GM21786 (cell line): Measurements from ENCODE around the gene ALOXE3.
"Not testable (repeated sequence)": the region's sequence is repeated elsewhere in the genome, so short reads cannot be mapped to it uniquely, and the experiment has no call there.

ENCODE experiments used
- ATAC-seq: cut with Tn5 transposase; IDR thresholded peaks from one replicate; pipeline ENCODE4 v1.9.1; 2021; ENCODE audit not compliant: unreplicated experiment

Gene ALOXE3

GRCh38 chr17:8100763-8101162 lies 17.6 kb downstream of the ALOXE3 start:
- ATAC-seq: no peak

GRCh38 chr17:8100111-8100510 lies 18.2 kb downstream of the ALOXE3 start:
- ATAC-seq: no peak

- no peak for ATAC-seq
These were observed 21.8 kb downstream of the ALOXE3 start for GRCh38 chr17:8096541-8096940.

GRCh38 chr17:8095361-8095760 lies 23.0 kb downstream of the ALOXE3 start:
- ATAC-seq: no peak

- no peak for ATAC-seq
These were observed 27.2 kb downstream of the ALOXE3 start for GRCh38 chr17:8091033-8091687.

GRCh38 chr17:8089728-8090127 lies 28.6 kb downstream of the ALOXE3 start:
- ATAC-seq: no peak

GRCh38 chr17:8087952-8088230 lies 30.4 kb downstream of the ALOXE3 start:
- ATAC-seq: no peak

GRCh38 chr17:8087075-8087951 lies 31.0 kb downstream of the ALOXE3 start, which contains the start of gene ALOX12B:
Gene ALOX12B (minus strand): TSS chr17:8087716. CDS start chr17:8087442, 274 bp downstream.
- no peak for ATAC-seq

- no peak for ATAC-seq
These were observed 34.1 kb downstream of the ALOXE3 start for GRCh38 chr17:8084250-8084649.

- ATAC-seq: no peak
These were observed 36.0 kb downstream of the ALOXE3 start for GRCh38 chr17:8082292-8082691.

GRCh38 chr17:8081876-8082275 lies 36.4 kb downstream of the ALOXE3 start:
- ATAC-seq: no peak

- ATAC-seq: no peak
These were observed 37.5 kb downstream of the ALOXE3 start for GRCh38 chr17:8080799-8081219.

GRCh38 chr17:8080208-8080798 lies 38.0 kb downstream of the ALOXE3 start:
- no peak for ATAC-seq

GRCh38 chr17:8079291-8080207 lies 38.8 kb downstream of the ALOXE3 start:
- ATAC-seq: peak; percentile 61

- ATAC-seq: not testable (repeated sequence)
These were observed 40.4 kb downstream of the ALOXE3 start for GRCh38 chr17:8077939-8078338.

GRCh38 chr17:8076502-8077266 lies 41.6 kb downstream of the ALOXE3 start:
- no peak for ATAC-seq

GRCh38 chr17:8075574-8076342 lies 42.6 kb downstream of the ALOXE3 start:
- ATAC-seq: no peak

GRCh38 chr17:8075081-8075480 lies 43.2 kb downstream of the ALOXE3 start:
- no peak for ATAC-seq

- ATAC-seq: no peak
These were observed 43.8 kb downstream of the ALOXE3 start for GRCh38 chr17:8074554-8074953.
